Gastrocnemius medialis (tissue), 4 donors: ENCODE measurements around the gene CHCHD6. TPM values are rescaled to one million over a fixed set of nuclear protein-coding genes. Genes with fewer than 3 reads are reported as not detected.

Experiments used
- ATAC-seq, 2 donors: fragments of 150-250 bp; one replicate each; pipeline ENCODE4 v1.9.1; 2016
- DNase-seq, 2 donors: peaks; one replicate each; pipeline ENCODE4 v3.0.0-alpha.2; 2019
- H3K27ac ChIP-seq, 4 donors: fragments of 200-600 bp; sonication (generic); 1 replicate in 1 of 4; 2 replicates in 3 of 4; pipeline ENCODE4 v1.5.1; 2016 to 2018; ENCODE audit warnings: mild to moderate bottlenecking in 2 of 4, moderate library complexity in 1 of 4
- H3K27me3 ChIP-seq, 3 donors: fragments of 200-600 bp; sonication (generic) in 2 of 3; 1 replicate in 1 of 3; 2 replicates in 2 of 3; pipeline versions ENCODE4 v1.5.1 to v1.6.0; 2016 to 2019; ENCODE audit warnings: mild to moderate bottlenecking in 1 of 3, moderate library complexity in 1 of 3
- H3K36me3 ChIP-seq, 2 donors: fragments of 200-600 bp; sonication (generic) in 1 of 2; one replicate each; pipeline ENCODE4 v1.5.1; 2017 to 2018
- H3K4me1 ChIP-seq, 2 donors: fragments of 200-600 bp; sonication (generic) in 1 of 2; one replicate each; pipeline ENCODE4 v1.5.1; 2016 to 2017; ENCODE audit warnings: mild to moderate bottlenecking in 2 of 2
- H3K4me3 ChIP-seq, 4 donors: fragments of 200-600 bp; sonication (generic) in 3 of 4; 1 replicate in 1 of 4; 2 replicates in 3 of 4; pipeline ENCODE4 v1.5.1; 2016 to 2019; ENCODE audit warnings: mild to moderate bottlenecking in 2 of 4
- H3K9me3 ChIP-seq, 3 donors: fragments of 200-600 bp; sonication (generic) in 2 of 3; 1 replicate in 1 of 3; 2 replicates in 2 of 3; pipeline ENCODE4 v1.5.1; 2016 to 2019
- CTCF ChIP-seq, 5 experiments: fragments of 450-650 bp in 3 of 5; fragments of 200-600 bp in 2 of 5; sonication (generic) in 2 of 5; IDR thresholded peaks in 4 of 5; conservative IDR thresholded peaks in 1 of 5; 1 replicate in 4 of 5; 2 replicates in 1 of 5; pipeline ENCODE4 v1.5.1; 2016 to 2019; ENCODE audit warnings: antibody characterized with exemption in 5 of 5, mild to moderate bottlenecking in 3 of 5, moderate library complexity in 3 of 5
- POLR2A ChIP-seq, 2 donors: fragments of 450-650 bp; IDR thresholded peaks; one replicate each; pipeline ENCODE4 v1.6.1; 2017; ENCODE audit warnings: antibody characterized with exemption in 2 of 2, mild to moderate bottlenecking in 2 of 2, moderate library complexity in 2 of 2
- in situ Hi-C, 4 donors: fragments of 200-750 bp; cut with MboI; loops; one replicate each; pipeline versions ENCODE4 v1.15.0 to v1.8.0; 2017; ENCODE audit warnings: low sequenced_read_pairs in 4 of 4
- intact Hi-C: fragments of 100-400 bp; cut with DNase I; formaldehyde crosslinking; loops from one replicate; pipeline ENCODE4 v1.15.1; 2023; ENCODE audit warnings: low total_unique reads
- total RNA-seq, 4 donors: library from RNA; depleted of rRNA; stranded (reverse); fragments of >200 nt; gene quantifications; one replicate each; pipeline versions ENCODE4 v1.1.0 to v1.2.3, GENCODE V29; 2016

CHCHD6 gene
- total RNA-seq, 4 donors from 2014 or later = 2.7 to 4.2 (median 3.4) TPM

GRCh38 chr3:126734106-126734723 is 30.2 kb downstream of the CHCHD6 start:
- intact Hi-C loops = no loop called here
- TF ChIP-seq POLR2A (IDR thresholded peaks at IDR 0.05) (no peak), CTCF (IDR thresholded peaks at IDR 0.05 in 4 of 5, conservative IDR thresholded peaks at IDR 0.05 in 1 of 5) (no peak)
- H3K27ac ChIP-seq = no peak overlapping the region
- no peaks in the 10 kb centered on the region for H3K9me3 ChIP-seq
- H3K4me3 ChIP-seq = no peak overlapping the region
- H3K27me3 ChIP-seq = no peaks in the 10 kb centered on the region
- no peak for DNase-seq
- ATAC-seq = no peak
- in situ Hi-C loops = no loop called here
- no peaks in the 10 kb centered on the region for H3K4me1 ChIP-seq
- no peaks in the 10 kb centered on the region for H3K36me3 ChIP-seq

- no peak for ATAC-seq
- in situ Hi-C loops = no loop called here
Measured at GRCh38 chr3:126737527-126737926, 33.5 kb downstream of the CHCHD6 start.

GRCh38 chr3:126742057-126742456 is 38.0 kb downstream of the CHCHD6 start:
- intact Hi-C loops (no loop called here), in situ Hi-C loops (no loop called here)
- H3K36me3 ChIP-seq = no peaks in the 10 kb centered on the region
- no peak overlapping the region for H3K4me3 ChIP-seq
- peaks cover 17 to 18% of the 10 kb centered on the region in 2 donors for H3K4me1 ChIP-seq
- TF ChIP-seq POLR2A (IDR thresholded peaks at IDR 0.05) (no peak), CTCF (IDR thresholded peaks at IDR 0.05 in 4 of 5, conservative IDR thresholded peaks at IDR 0.05 in 1 of 5) (no peak)
- H3K9me3 ChIP-seq = no peaks in the 10 kb centered on the region
- no peak for ATAC-seq
- H3K27ac ChIP-seq = no peak overlapping the region
- H3K27me3 ChIP-seq = no peaks in the 10 kb centered on the region
- no peak for DNase-seq

More at GRCh38 chr3:126737527-126737926, 33.5 kb downstream of the CHCHD6 start:
- Histone ChIP-seq H3K4me1 (no peaks in the 10 kb centered on the region), H3K36me3 (no peaks in the 10 kb centered on the region), H3K27me3 (no peaks in the 10 kb centered on the region), H3K4me3 (no peak overlapping the region), H3K9me3 (no peaks in the 10 kb centered on the region), H3K27ac (no peak overlapping the region)
- TF ChIP-seq CTCF (IDR thresholded peaks at IDR 0.05 in 4 of 5, conservative IDR thresholded peaks at IDR 0.05 in 1 of 5) = no peak
- TF ChIP-seq POLR2A (IDR thresholded peaks at IDR 0.05) = no peak
- DNase-seq = no peak
- intact Hi-C loops = no loop called here

- Histone ChIP-seq H3K4me1 (peaks cover 18% of the 10 kb centered on the region in 2 donors), H3K27me3 (no peaks in the 10 kb centered on the region), H3K4me3 (no peak overlapping the region), H3K36me3 (no peaks in the 10 kb centered on the region), H3K9me3 (no peaks in the 10 kb centered on the region), H3K27ac (no peak overlapping the region)
- intact Hi-C loops = no loop called here
- ATAC-seq (no peak), DNase-seq (no peak)
- in situ Hi-C loops = no loop called here
- TF ChIP-seq CTCF (IDR thresholded peaks at IDR 0.05 in 4 of 5, conservative IDR thresholded peaks at IDR 0.05 in 1 of 5) (no peak), POLR2A (IDR thresholded peaks at IDR 0.05) (no peak)
Measured at GRCh38 chr3:126743350-126743749, 39.3 kb downstream of the CHCHD6 start.

GRCh38 chr3:126743781-126744180 is 39.7 kb downstream of the CHCHD6 start:
- Histone ChIP-seq H3K27ac (no peak overlapping the region), H3K36me3 (no peaks in the 10 kb centered on the region), H3K4me1 (peaks cover 18% of the 10 kb centered on the region in 2 donors), H3K27me3 (no peaks in the 10 kb centered on the region), H3K4me3 (no peak overlapping the region), H3K9me3 (no peaks in the 10 kb centered on the region)
- TF ChIP-seq POLR2A (IDR thresholded peaks at IDR 0.05) = no peak
- TF ChIP-seq CTCF (IDR thresholded peaks at IDR 0.05 in 4 of 5, conservative IDR thresholded peaks at IDR 0.05 in 1 of 5) = no peak
- in situ Hi-C loops = no loop called here
- intact Hi-C loops = no loop called here
- ATAC-seq (no peak), DNase-seq (no peak)
